K562 (cell line): Measurements from ENCODE around the gene BOLA3. TPM values are rescaled to one million over a fixed set of nuclear protein-coding genes. Genes with fewer than 3 reads are reported as not detected.

ENCODE experiments used
- KDM2B ChIP-seq: fragments of 250-450 bp; sonication (Bioruptor Pico); IDR thresholded peaks from 2 replicates; pipeline ENCODE4 v1.8.0; 2021; ENCODE audit warnings: mild to moderate bottlenecking, moderate library complexity
- NONO ChIP-seq, 2 experiments: fragments of 200-400 bp in 1 of 2; fragments of 450-650 bp in 1 of 2; formaldehyde crosslinking in 1 of 2; IDR thresholded peaks; 2 replicates each; pipeline ENCODE4 v1.6.1; 2017; ENCODE audit warnings: low read depth in 2 of 2, mild to moderate bottlenecking in 2 of 2, moderate library complexity in 2 of 2, low read length in 1 of 2
- POLR2H ChIP-seq: IDR thresholded peaks from 2 replicates; pipeline ENCODE4 v1.6.1; 2016; ENCODE audit warnings: missing genetic modification characterization, low read depth, mild to moderate bottlenecking, control low read depth, missing compliant biosample characterization, moderate library complexity
- ZNF436 ChIP-seq: fragments of 250-450, 450-650 bp; sonication (Bioruptor Pico); formaldehyde crosslinking; IDR thresholded peaks from 2 replicates; pipeline ENCODE4 v1.7.0; 2020; ENCODE audit warnings: mild to moderate bottlenecking
- ZNF778 ChIP-seq: fragments of 450-650 bp; formaldehyde crosslinking; IDR thresholded peaks from 2 replicates; pipeline ENCODE4 v1.4.0; 2020; ENCODE audit warnings: mild to moderate bottlenecking, moderate library complexity
- polyA plus RNA-seq, 8 experiments: library from polyadenylated mRNA; depleted of rRNA in 4 of 8; stranded (reverse) in 5 of 8; unstranded in 3 of 8; fragments of >200 nt; fragmentation: Nextera tagmentation in 2 of 8; fragmentation: Illumina TruSeq in 1 of 8; extraction: Ambion mirVana in 2 of 8; extraction: Trizol in 1 of 8; gene quantifications; 2 replicates each; pipeline versions ENCODE4 v1.2.1 to v1.2.3, GENCODE V29; 2011 to 2014; ENCODE audit warnings: inconsistent platforms in 1 of 8, missing spikeins in 1 of 8
- total RNA-seq, 7 experiments: library from RNA; depleted of rRNA in 6 of 7; stranded (reverse); fragments of >200 nt in 6 of 7; fragmentation: Illumina TruSeq in 2 of 7; extraction: Trizol in 2 of 7; gene quantifications; 2 replicates each; pipeline versions ENCODE4 v1.2.1 to v1.2.3, GENCODE V29; 2011 to 2021; ENCODE audit warnings: low replicate concordance in 1 of 7
- TF ChIP-seq, protein P1 (sequence below), 2 experiments: fragments of 450-650 bp in 1 of 2; sonication (generic) in 1 of 2; formaldehyde crosslinking in 1 of 2; IDR thresholded peaks; 2 replicates each; pipeline versions ENCODE4 v1.7.1 to v1.9.0; 2016 to 2022; ENCODE audit warnings: inconsistent platforms in 1 of 2, mild to moderate bottlenecking in 1 of 2, missing genetic modification reagents in 1 of 2
- TF ChIP-seq, protein P2 (sequence below), 2 experiments: fragments of 450-650 bp; formaldehyde crosslinking in 1 of 2; IDR thresholded peaks; 2 replicates each; pipeline versions ENCODE4 v1.4.0 to v1.6.1; 2014 to 2020; ENCODE audit warnings: mild to moderate bottlenecking in 2 of 2, borderline replicate concordance in 1 of 2, low read depth in 1 of 2

BOLA3 gene
- total and polyA plus RNA-seq, 9 of the 15 experiments (the other 6 are each of a cell fraction or from before 2014, with no cell fraction given), result 149 to 619 (median 255) TPM

DNA sequence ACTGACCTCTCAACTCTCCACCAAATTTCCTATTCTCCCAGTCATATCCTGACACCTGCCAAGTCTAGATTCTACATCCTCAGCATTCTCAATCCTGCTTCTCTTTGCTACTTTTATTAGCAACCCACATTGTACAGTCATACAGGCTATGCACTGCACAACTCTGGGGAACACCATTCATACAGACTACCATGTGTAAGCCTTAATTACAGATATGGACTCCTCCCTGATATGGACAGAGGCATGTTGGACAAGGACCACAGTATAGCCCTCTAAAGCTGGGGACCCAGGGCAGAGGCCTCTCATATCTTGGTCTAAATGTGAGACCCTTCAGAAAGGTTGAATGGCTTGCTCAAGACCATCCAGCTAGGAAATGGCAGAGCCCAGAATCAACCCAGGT, 36.3 kb downstream of the BOLA3 start (continued):
- TF ChIP-seq, protein P1, sequence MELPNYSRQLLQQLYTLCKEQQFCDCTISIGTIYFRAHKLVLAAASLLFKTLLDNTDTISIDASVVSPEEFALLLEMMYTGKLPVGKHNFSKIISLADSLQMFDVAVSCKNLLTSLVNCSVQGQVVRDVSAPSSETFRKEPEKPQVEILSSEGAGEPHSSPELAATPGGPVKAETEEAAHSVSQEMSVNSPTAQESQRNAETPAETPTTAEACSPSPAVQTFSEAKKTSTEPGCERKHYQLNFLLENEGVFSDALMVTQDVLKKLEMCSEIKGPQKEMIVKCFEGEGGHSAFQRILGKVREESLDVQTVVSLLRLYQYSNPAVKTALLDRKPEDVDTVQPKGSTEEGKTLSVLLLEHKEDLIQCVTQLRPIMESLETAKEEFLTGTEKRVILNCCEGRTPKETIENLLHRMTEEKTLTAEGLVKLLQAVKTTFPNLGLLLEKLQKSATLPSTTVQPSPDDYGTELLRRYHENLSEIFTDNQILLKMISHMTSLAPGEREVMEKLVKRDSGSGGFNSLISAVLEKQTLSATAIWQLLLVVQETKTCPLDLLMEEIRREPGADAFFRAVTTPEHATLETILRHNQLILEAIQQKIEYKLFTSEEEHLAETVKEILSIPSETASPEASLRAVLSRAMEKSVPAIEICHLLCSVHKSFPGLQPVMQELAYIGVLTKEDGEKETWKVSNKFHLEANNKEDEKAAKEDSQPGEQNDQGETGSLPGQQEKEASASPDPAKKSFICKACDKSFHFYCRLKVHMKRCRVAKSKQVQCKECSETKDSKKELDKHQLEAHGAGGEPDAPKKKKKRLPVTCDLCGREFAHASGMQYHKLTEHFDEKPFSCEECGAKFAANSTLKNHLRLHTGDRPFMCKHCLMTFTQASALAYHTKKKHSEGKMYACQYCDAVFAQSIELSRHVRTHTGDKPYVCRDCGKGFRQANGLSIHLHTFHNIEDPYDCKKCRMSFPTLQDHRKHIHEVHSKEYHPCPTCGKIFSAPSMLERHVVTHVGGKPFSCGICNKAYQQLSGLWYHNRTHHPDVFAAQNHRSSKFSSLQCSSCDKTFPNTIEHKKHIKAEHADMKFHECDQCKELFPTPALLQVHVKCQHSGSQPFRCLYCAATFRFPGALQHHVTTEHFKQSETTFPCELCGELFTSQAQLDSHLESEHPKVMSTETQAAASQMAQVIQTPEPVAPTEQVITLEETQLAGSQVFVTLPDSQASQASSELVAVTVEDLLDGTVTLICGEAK (IDR thresholded peaks at IDR 0.05), result no peak
- TF ChIP-seq, protein P1 (CRISPR knock-in tag; IDR thresholded peaks at IDR 0.05), result no peak
- TF ChIP-seq, protein P2, sequence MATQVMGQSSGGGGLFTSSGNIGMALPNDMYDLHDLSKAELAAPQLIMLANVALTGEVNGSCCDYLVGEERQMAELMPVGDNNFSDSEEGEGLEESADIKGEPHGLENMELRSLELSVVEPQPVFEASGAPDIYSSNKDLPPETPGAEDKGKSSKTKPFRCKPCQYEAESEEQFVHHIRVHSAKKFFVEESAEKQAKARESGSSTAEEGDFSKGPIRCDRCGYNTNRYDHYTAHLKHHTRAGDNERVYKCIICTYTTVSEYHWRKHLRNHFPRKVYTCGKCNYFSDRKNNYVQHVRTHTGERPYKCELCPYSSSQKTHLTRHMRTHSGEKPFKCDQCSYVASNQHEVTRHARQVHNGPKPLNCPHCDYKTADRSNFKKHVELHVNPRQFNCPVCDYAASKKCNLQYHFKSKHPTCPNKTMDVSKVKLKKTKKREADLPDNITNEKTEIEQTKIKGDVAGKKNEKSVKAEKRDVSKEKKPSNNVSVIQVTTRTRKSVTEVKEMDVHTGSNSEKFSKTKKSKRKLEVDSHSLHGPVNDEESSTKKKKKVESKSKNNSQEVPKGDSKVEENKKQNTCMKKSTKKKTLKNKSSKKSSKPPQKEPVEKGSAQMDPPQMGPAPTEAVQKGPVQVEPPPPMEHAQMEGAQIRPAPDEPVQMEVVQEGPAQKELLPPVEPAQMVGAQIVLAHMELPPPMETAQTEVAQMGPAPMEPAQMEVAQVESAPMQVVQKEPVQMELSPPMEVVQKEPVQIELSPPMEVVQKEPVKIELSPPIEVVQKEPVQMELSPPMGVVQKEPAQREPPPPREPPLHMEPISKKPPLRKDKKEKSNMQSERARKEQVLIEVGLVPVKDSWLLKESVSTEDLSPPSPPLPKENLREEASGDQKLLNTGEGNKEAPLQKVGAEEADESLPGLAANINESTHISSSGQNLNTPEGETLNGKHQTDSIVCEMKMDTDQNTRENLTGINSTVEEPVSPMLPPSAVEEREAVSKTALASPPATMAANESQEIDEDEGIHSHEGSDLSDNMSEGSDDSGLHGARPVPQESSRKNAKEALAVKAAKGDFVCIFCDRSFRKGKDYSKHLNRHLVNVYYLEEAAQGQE (IDR thresholded peaks at IDR 0.05; ENCODE audit: borderline replicate concordance), result no peak
- TF ChIP-seq, protein P2 (CRISPR knock-in tag; IDR thresholded peaks at IDR 0.05; ENCODE audit: low read depth), result no peak
- no peak for TF ChIP-seq ZNF778 (CRISPR knock-in tag)
- TF ChIP-seq KDM2B, result no peak
- TF ChIP-seq POLR2H (tag), result no peak
- no peak for TF ChIP-seq ZNF436 (CRISPR knock-in tag)
- TF ChIP-seq NONO (IDR thresholded peaks at IDR 0.05; ENCODE audit: low read depth in 2 of 2, low read length in 1 of 2), result no peak
